Loucy (cell line): ENCODE measurements around the gene EFNA5.

Experiments
- H2AFZ ChIP-seq: fragments of 200-600 bp; sonication (generic); 2 replicates; pipeline ENCODE4 v1.6.0; 2016; ENCODE audit warnings: antibody characterized with exemption, mild to moderate bottlenecking, low read length, moderate library complexity
- H3F3A ChIP-seq: fragments of 200-600 bp; 2 replicates; pipeline ENCODE4 v1.6.0; 2016; ENCODE audit warnings: antibody characterized with exemption, low read depth, mild to moderate bottlenecking
- H3K27me3 ChIP-seq: fragments of 200-600 bp; sonication (generic); 2 replicates; pipeline ENCODE4 v1.6.1; 2014; ENCODE audit warnings: low read length, mild to moderate bottlenecking; ENCODE audit not compliant: insufficient read depth, poor library complexity, severe bottlenecking
- H3K36me3 ChIP-seq: fragments of 200-600 bp; sonication (generic); 2 replicates; pipeline ENCODE4 v1.6.1; 2016; ENCODE audit warnings: low read length; ENCODE audit not compliant: insufficient read depth
- H3K4me1 ChIP-seq: fragments of 200-600 bp; sonication (generic); 2 replicates; pipeline ENCODE4 v1.5.1; 2014; ENCODE audit warnings: low read length, mild to moderate bottlenecking; ENCODE audit not compliant: insufficient read depth, poor library complexity, severe bottlenecking
- H3K4me2 ChIP-seq: fragments of 200-600 bp; sonication (generic); 2 replicates; pipeline ENCODE4 v1.6.0; 2014; ENCODE audit warnings: antibody characterized with exemption, low read length, low read depth, mild to moderate bottlenecking; ENCODE audit not compliant: poor library complexity, severe bottlenecking
- H3K4me3 ChIP-seq: fragments of 200-600 bp; sonication (generic); 2 replicates; pipeline ENCODE4 v1.5.1; 2014; ENCODE audit warnings: low read length, mild to moderate bottlenecking, mixed read lengths; ENCODE audit not compliant: poor library complexity, severe bottlenecking
- H3K79me2 ChIP-seq: fragments of 200-600 bp; sonication (generic); 2 replicates; pipeline ENCODE4 v1.6.1; 2014; ENCODE audit warnings: low read length; ENCODE audit not compliant: insufficient read depth
- H3K9ac ChIP-seq: fragments of 200-600 bp; sonication (generic); 2 replicates; pipeline ENCODE4 v1.6.0; 2014; ENCODE audit warnings: mild to moderate bottlenecking, low read depth, low read length, moderate library complexity; ENCODE audit not compliant: poor library complexity, severe bottlenecking
- H3K9me2 ChIP-seq: fragments of 200-600 bp; sonication (generic); replicated peaks from 2 replicates; pipeline ENCODE4 v1.6.1; 2016; ENCODE audit warnings: low read depth, low read length, mixed read lengths
- H3K9me3 ChIP-seq: fragments of 200-600 bp; sonication (generic); 2 replicates; pipeline ENCODE4 v1.6.1; 2014; ENCODE audit warnings: mild to moderate bottlenecking, antibody characterized with exemption, low read length, low read depth; ENCODE audit not compliant: insufficient read depth
- H4K20me1 ChIP-seq: fragments of 200-600 bp; sonication (generic); 2 replicates; pipeline ENCODE4 v1.6.0; 2014; ENCODE audit warnings: antibody characterized with exemption, low read length, mild to moderate bottlenecking; ENCODE audit not compliant: insufficient read depth, poor library complexity, severe bottlenecking
- CTCF ChIP-seq: fragments of 200-600 bp; sonication (generic); conservative IDR thresholded peaks from 2 replicates; pipeline ENCODE4 v1.5.1; 2014; ENCODE audit warnings: mild to moderate bottlenecking, antibody characterized with exemption, low read length
- EZH2phosphoT487 ChIP-seq: fragments of 200-600 bp; IDR thresholded peaks from 2 replicates; pipeline ENCODE4 v1.6.1; 2018; ENCODE audit warnings: antibody characterized with exemption, mild to moderate bottlenecking, moderate library complexity, borderline replicate concordance

The EFNA5 gene

DNA sequence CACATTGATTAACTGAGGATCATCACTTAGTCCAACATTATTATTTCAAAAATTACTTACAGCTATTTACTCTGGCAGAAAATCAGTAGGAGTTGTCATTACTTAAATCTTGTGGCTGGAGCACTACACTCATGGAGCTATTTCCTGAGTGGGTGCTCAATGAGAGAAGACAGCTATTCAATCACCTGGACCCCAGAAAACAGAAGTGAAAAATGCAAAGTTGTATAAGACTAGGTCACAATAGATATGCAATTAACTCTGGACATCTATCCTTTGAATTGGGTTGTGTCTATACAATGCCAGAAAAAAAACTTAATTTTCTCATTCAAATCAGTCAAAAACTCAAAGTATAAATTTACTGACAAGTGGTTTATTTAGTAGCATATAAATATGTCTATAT, 340.9 kb downstream of the EFNA5 start:
- no peaks in the 10 kb centered on the region for H3K79me2 ChIP-seq
- no peak overlapping the region for H3K9ac ChIP-seq
- no peaks in the 10 kb centered on the region for H3K36me3 ChIP-seq
- no peaks in the 10 kb centered on the region for H3K27me3 ChIP-seq
- H2AFZ ChIP-seq: no peak overlapping the region
- no peaks in the 10 kb centered on the region for H3K4me1 ChIP-seq
- H3K9me3 ChIP-seq: no peaks in the 10 kb centered on the region
- H4K20me1 ChIP-seq: no peaks in the 10 kb centered on the region
- TF ChIP-seq CTCF (no peak), EZH2phosphoT487 (no peak)
- H3F3A ChIP-seq: no peaks in the 10 kb centered on the region
- no peak overlapping the region for H3K4me3 ChIP-seq
- H3K4me2 ChIP-seq: no peak overlapping the region
- no peaks in the 10 kb centered on the region for H3K9me2 ChIP-seq
